GM18505 (cell line): ENCODE data around the gene SLC7A14.

Experiments used
- ATAC-seq: cut with Tn5 transposase; IDR thresholded peaks from one replicate; pipeline ENCODE4 v1.9.1; 2021; ENCODE audit not compliant: unreplicated experiment
- POLR2A ChIP-seq: IDR thresholded peaks from 4 replicates; pipeline ENCODE4 v1.6.1; 2011; ENCODE audit warnings: borderline replicate concordance; ENCODE audit not compliant: insufficient read depth, insufficient read length; ENCODE audit errors: extremely low read depth

SLC7A14 gene

DNA sequence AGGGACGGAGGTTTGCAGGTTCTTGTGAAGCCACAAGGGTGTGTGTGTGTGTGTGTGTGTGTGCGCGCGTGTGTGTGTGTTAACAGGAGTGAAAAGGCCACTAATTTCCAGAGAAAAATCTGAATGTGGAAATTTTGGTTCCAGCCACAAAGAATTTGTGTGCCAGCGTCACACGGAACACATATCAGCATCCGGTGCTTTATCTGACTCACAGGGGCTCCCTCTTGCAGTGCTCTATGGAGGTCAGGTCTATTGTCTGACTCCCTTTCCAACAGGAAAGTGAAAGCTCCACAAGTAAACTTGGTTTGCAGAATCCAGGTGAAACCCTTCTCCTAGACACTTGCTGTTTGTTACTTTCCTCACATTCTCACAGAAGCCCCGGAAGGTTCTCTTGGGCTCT lies 161.0 kb downstream of the SLC7A14 start:
- ATAC-seq: no peak
- TF ChIP-seq POLR2A: no peak

DNA sequence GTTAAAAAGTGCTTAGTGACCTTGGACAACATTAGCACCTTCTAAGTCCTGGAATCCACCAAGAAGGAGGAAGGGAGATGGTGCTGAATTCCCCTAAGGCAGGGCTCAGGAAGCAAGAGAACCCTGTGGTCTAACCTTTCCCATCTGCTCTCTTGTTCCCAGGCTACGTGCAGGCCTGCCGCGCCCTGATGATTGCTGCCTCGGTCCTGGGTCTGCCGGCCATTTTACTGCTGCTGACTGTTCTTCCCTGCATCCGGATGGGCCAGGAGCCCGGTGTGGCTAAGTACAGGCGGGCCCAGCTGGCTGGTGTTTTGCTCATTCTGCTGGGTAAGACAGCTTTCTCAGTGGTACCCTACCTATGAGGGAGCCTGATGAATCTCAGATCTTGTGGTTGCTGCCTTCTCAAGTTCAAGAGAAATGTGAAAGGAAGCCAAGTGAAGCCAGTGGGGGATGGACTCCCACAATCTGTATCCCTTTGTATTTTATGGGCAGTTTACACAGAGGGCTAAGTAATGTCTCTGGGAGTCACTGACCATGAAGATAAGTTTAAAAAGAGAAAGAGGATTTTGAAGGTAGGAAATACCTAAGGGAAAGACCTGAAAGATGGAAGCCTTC lies 162.8 kb downstream of the SLC7A14 start:
- no peak for ATAC-seq
- no peak for TF ChIP-seq POLR2A

DNA sequence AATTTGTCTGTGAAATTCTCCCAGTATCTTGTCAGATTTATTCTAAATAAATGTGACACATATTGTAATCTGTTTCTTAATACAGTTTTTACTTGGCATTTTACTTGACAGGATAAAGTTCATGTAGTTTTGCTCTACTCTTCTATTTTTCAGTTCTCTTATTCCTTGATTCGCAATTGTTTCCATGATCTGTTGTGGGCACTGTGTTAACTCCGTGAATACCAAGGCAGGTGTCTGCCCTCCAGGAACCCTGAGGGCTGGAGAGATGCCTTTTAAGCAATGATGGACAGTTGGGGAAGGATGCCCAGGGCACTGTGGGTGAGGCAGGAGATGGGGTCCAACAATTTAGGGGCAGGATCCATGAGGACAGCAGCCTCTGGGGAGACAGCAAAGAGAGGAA lies 164.1 kb downstream of the SLC7A14 start:
- TF ChIP-seq POLR2A: no peak

DNA sequence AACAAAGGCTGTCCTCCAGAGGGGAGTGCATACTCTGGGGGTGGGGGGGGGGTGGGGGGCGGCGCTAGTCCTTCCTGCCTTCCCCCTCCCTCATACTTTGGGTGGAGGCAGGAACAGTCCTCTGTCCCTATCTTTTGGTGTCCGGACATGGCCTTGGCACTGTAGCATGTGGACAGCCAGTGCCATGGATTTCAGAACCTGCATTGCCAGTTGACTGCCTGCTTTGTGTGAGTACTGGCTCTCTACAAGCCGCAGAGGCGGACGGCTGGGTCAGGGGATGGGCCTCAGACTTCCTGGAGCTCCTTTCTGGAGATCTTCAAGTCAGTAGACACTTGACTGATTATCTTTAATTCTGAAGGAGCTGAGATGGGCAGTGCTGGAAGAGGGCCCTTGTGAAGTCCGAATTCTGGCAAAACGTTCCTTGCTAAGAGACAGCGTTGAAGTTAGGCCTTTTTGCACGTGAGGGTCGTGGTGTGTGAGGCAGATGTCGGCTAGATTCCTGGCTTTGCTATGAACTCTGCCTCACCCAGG lies 164.7 kb downstream of the SLC7A14 start:
- ATAC-seq: no peak
- TF ChIP-seq POLR2A: no peak

More for the DNA sequence above, 164.1 kb downstream of the SLC7A14 start:
- no peak for ATAC-seq

DNA sequence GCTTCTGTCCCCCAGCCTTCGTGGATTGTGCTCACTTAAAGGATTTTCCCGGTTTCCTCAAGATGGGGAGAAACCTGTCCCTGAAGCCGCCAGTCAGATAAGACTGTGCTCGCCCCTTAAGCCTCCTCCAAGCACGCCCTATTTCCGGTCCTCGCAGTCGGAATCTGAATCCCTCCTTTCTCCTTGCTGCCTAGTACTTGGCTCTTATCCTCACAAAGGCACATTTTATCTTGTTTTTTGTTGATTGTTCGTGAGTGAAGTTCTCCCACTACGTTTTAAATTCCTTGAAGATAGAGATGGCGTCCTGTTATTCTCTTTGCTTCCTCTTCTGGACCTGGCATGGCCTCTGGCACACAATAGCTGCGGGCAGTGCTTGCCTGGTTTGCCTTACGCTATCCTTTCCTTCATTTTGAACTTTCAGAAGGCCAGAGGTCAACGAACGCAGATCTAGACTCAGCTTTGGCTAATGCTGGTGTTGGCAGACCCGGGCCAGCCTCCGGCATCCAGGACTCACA lies 165.5 kb downstream of the SLC7A14 start:
- no peak for ATAC-seq

DNA sequence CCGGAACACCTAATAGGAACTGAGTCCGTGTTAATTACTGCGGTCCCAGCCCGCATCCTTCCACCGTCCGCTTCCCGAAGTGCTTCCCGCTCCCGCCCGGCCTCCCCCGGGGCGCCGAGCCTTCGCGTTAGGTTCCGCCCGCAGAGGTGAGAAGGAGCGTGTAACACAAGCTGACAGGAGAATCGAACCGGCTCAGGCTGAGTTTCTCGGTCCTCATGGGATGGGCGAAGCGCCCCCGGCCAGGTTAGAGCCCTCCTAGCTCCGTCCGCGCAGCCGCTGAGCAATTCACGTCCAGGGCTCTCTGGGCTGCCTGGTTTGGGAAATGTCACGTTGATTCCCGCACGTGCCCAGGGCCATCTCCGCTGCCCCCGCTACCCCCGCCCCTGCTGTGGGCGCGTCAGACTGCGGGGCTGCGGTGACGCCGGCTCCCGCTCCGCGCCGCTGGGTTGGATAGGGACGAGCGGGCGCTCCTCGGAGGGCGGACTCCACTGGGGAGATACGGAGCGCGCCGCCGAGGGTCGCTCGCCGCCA lies 166.3 kb downstream of the SLC7A14 start:
- no peak for ATAC-seq
- TF ChIP-seq POLR2A: no peak

More for the DNA sequence above, 165.5 kb downstream of the SLC7A14 start:
- no peak for TF ChIP-seq POLR2A

DNA sequence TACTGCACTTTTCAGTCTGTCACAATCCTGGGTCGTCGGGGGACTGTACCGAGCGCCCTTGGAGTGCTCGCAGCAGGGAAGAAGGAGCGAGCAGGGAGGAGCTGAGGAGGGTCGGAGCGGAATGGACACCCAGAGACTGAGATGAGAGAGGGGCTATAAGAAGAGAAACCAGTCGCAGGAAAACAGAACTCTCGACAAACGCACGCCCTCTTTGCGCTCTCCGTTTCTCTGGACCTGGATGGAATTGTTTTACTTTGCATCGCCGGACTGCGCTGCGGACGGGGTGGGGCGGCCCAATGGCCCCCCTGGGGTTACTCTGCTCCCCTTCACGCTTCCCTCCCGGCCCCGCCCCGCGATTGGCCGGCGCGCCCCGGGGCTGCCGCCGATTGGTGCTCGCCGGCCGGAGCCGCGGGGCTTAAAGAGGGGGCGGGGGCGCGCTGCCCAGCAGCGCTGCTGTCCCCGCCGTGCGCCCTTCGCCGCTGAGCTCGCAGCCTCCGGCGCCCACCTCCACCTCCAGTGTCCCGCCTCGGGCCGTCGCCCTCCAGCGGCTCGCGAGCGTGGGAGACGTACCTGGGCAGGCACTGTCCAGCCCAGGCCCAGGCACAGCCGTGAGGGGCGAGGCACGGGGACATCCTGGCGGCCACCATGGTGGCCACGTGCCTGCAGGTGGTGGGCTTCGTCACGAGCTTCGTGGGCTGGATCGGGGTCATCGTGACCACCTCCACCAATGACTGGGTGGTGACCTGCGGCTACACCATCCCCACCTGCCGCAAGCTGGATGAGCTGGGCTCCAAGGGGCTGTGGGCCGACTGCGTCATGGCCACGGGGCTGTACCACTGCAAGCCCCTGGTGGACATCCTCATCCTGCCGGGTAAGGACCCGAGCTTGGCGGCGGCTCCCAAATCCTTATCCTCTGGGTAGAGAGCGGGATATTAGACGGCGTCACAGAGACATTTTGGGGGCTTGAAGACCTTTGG lies 167.2 kb downstream of the SLC7A14 start, which contains the start of gene CLDN11:
Gene CLDN11, plus strand, starts transcription at position 447 of the 977 bp plus-strand sequence. Its CDS starts 199 bp downstream, at position 646.
- ATAC-seq: no peak
- TF ChIP-seq POLR2A: no peak

DNA sequence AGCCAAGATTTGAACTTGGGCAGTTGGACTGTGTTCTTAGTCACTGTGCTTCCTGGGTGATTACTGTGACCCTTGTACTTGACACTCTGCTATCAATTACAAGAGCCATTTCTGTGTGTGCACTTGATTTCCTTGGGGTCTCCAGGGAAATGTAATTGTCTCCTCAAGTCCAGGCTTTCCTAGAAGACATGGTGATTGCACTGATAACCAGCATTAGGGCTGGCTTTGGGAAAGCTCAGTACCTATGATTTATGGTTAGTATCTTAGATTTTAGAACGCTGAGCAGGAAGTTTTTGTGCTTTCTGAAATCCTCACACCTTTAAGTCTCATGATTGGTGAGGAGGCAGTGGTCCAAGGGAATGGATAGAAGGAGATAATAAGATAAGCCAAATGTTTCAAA lies 168.8 kb downstream of the SLC7A14 start:
- no peak for TF ChIP-seq POLR2A
- no peak for ATAC-seq

DNA sequence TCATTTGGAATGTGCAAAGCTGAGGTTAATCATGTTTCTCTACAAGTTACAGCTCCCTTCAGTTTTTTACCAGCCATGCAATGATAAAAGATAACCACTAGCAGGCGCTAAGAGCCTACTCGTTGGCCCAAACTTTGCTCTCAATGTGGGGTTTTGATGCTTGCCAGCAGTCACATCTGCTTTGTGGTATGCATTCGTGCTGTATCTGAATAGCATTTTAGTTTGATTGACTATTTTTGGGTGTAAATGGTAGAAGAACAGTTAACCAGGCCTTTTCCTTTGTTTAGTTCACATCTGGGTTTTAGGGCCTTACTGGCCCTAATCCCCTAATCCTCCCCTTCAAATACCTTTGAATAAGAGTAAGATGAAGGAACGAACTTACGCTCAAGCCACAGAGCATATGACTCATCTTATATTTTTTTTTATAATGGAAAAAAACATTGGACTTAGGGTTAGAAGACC lies 171.6 kb downstream of the SLC7A14 start:
- ATAC-seq: no peak

DNA sequence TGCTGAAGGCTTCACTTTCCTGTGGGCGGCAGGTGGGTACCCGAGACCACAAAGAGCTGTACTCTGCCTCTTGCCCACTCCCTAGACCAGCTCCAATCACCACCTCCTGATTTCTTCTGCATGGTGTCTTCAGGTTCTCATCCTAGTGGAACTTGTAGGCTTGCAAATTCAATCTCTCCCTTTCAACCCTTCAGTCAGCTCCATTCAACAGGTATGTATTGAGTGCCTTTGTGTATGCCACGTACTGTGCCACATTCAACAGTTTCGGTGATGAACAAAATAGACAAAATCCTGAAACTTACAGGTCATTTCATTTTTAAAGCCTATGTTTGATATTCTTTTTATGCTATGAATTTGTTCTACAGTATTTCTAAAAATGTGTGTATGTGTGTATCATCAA lies 172.6 kb downstream of the SLC7A14 start:
- no peak for ATAC-seq
- TF ChIP-seq POLR2A: no peak

More for the DNA sequence above, 171.6 kb downstream of the SLC7A14 start:
- TF ChIP-seq POLR2A: no peak

DNA sequence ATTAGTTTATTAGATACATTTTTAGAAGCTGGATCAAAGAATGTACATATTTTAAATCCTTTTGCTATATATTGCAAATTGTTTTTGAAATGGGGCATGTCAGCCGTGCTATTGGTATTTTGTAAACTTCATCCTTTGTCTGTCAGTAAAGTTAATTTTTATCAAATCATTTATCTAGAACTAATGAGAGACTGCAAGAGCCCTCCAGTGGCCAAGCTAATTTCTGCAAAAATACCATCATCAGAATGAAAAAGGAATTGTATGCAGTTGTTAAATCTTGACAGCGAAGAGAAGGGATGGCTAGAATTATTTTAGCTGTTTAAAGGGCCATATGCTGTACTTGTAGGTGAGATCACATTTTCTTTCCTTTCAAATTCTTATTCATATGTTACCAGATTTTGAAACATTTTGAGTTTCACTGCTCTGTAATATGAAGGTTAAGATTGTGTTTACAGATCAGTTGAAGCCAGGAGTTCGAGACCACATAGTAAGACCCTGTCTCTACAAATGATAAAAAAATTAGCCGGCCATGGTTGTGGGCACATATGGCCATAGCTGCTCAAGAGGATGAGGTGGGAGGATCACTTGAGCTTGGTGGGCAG lies 175.3 kb downstream of the SLC7A14 start:
- ATAC-seq: no peak
- TF ChIP-seq POLR2A: no peak
